ENCODE measurements around the gene NEK3.
"Not testable (repeated sequence)": the region's sequence is repeated elsewhere in the genome, so short reads cannot be mapped to it uniquely, and the experiment has no call there.

The NEK3 gene

GRCh38 chr13:52159159-52159982 is at the start of gene NEK3:
NEK3 (minus strand) TSS chr13:52159597; CDS start chr13:52156191, 3,406 bp downstream.
- peak; percentile 43 for DNase-seq

GRCh38 chr13:52208384-52208783 is 49.0 kb upstream of the NEK3 start:
- DNase-seq = not testable (repeated sequence)

GRCh38 chr13:52207896-52208295 is 48.5 kb upstream of the NEK3 start:
- DNase-seq = not testable (repeated sequence)

GRCh38 chr13:52207337-52207736 is 47.9 kb upstream of the NEK3 start:
- DNase-seq = not testable (repeated sequence)

GRCh38 chr13:52204546-52204945 is 45.1 kb upstream of the NEK3 start:
- DNase-seq = not testable (repeated sequence)

GRCh38 chr13:52203864-52204263 is 44.5 kb upstream of the NEK3 start:
- not testable (repeated sequence) for DNase-seq

GRCh38 chr13:52202506-52202905 is 43.1 kb upstream of the NEK3 start:
- not testable (repeated sequence) for DNase-seq

GRCh38 chr13:52201439-52202193 is 42.2 kb upstream of the NEK3 start:
- DNase-seq = peak; percentile 7

- DNase-seq = no peak
Measured at GRCh38 chr13:52195401-52195837, 36.0 kb upstream of the NEK3 start.

- peak; percentile 84 for DNase-seq
Measured at GRCh38 chr13:52194184-52194868, 34.9 kb upstream of the NEK3 start.

- DNase-seq = not testable (repeated sequence)
Measured at GRCh38 chr13:52193587-52194183, 34.3 kb upstream of the NEK3 start.

- DNase-seq = not testable (repeated sequence)
Measured at GRCh38 chr13:52187424-52188187, 28.2 kb upstream of the NEK3 start.

GRCh38 chr13:52187029-52187423 is 27.6 kb upstream of the NEK3 start:
- DNase-seq = no peak

GRCh38 chr13:52181316-52181954 is 22.0 kb upstream of the NEK3 start:
- DNase-seq = not testable (repeated sequence)

GRCh38 chr13:52179925-52180324 is 20.5 kb upstream of the NEK3 start:
- no peak for DNase-seq

- no peak for DNase-seq
Measured at GRCh38 chr13:52177276-52177675, 17.9 kb upstream of the NEK3 start.

GRCh38 chr13:52173970-52174369 is 14.6 kb upstream of the NEK3 start:
- not testable (repeated sequence) for DNase-seq

GRCh38 chr13:52173373-52173772 is 14.0 kb upstream of the NEK3 start:
- no peak for DNase-seq

- DNase-seq = not testable (repeated sequence)
Measured at GRCh38 chr13:52171686-52172085, 12.3 kb upstream of the NEK3 start.

GRCh38 chr13:52170828-52171391 is 11.5 kb upstream of the NEK3 start:
- not testable (repeated sequence) for DNase-seq

GRCh38 chr13:52169839-52170238 is 10.4 kb upstream of the NEK3 start:
- DNase-seq = no peak

Measured in NCI-H2227 treated with DMSO at 0.1 percent for 48 hours (cell line).